GM19452 (cell line): ENCODE measurements around the gene PPEF2.
"Not testable (repeated sequence)": the region's sequence is repeated elsewhere in the genome, so short reads cannot be mapped to it uniquely, and the experiment has no call there.

ENCODE experiments used
- ATAC-seq: cut with Tn5 transposase; IDR thresholded peaks from one replicate; pipeline ENCODE4 v1.9.1; 2021; ENCODE audit not compliant: unreplicated experiment

PPEF2 gene

GRCh38 chr4:75895744-75896314 is 6.4 kb downstream of the PPEF2 start:
- no peak for ATAC-seq

GRCh38 chr4:75892508-75892907 is 9.7 kb downstream of the PPEF2 start:
- no peak for ATAC-seq

- ATAC-seq, result no peak
These were observed 10.6 kb downstream of the PPEF2 start for GRCh38 chr4:75891611-75892010.

GRCh38 chr4:75889537-75890199 is 12.6 kb downstream of the PPEF2 start:
- no peak for ATAC-seq

GRCh38 chr4:75886104-75886503 is 16.1 kb downstream of the PPEF2 start:
- no peak for ATAC-seq

- no peak for ATAC-seq
These were observed 20.8 kb downstream of the PPEF2 start for GRCh38 chr4:75881476-75881875.

GRCh38 chr4:75880278-75880677 is 22.0 kb downstream of the PPEF2 start:
- no peak for ATAC-seq

GRCh38 chr4:75878246-75878756 is 24.0 kb downstream of the PPEF2 start:
- no peak for ATAC-seq

GRCh38 chr4:75876218-75876617 is 26.0 kb downstream of the PPEF2 start:
- no peak for ATAC-seq

GRCh38 chr4:75869100-75869499 is 33.2 kb downstream of the PPEF2 start:
- no peak for ATAC-seq

GRCh38 chr4:75867130-75867529 is 35.1 kb downstream of the PPEF2 start:
- no peak for ATAC-seq

GRCh38 chr4:75860606-75861005 is 41.6 kb downstream of the PPEF2 start:
- no peak for ATAC-seq

- ATAC-seq, result no peak
These were observed 43.5 kb downstream of the PPEF2 start for GRCh38 chr4:75858721-75859120.

GRCh38 chr4:75849461-75849860 is 52.8 kb downstream of the PPEF2 start:
- ATAC-seq, result no peak

GRCh38 chr4:75848891-75849290 is 53.4 kb downstream of the PPEF2 start:
- no peak for ATAC-seq

- not testable (repeated sequence) for ATAC-seq
These were observed 54.0 kb downstream of the PPEF2 start for GRCh38 chr4:75848171-75848760.

- no peak for ATAC-seq
These were observed 56.3 kb downstream of the PPEF2 start for GRCh38 chr4:75845992-75846391.

GRCh38 chr4:75844151-75844662 is 58.0 kb downstream of the PPEF2 start:
- ATAC-seq, result no peak

GRCh38 chr4:75843596-75843995 is 58.7 kb downstream of the PPEF2 start:
- ATAC-seq, result no peak

GRCh38 chr4:75841641-75842520 is 60.4 kb downstream of the PPEF2 start:
- no peak for ATAC-seq

- no peak for ATAC-seq
These were observed 67.5 kb downstream of the PPEF2 start for GRCh38 chr4:75834772-75835154.
